ENCODE results near the gene KCNMB1. TPM values are rescaled to one million over a fixed set of nuclear protein-coding genes. Genes with fewer than 3 reads are reported as not detected.

The KCNMB1 gene
- total and polyA plus RNA-seq, 2 donors (not counting 1 experiment from before 2014, with no cell fraction given): 0.06 TPM; not detected in 1

GRCh38 chr5:170339780-170340167 is 49.4 kb downstream of the KCNMB1 start:
- no peaks in the 10 kb centered on the region for H3K79me2 ChIP-seq (ENCODE audit: control insufficient read depth, insufficient read depth, low read length)
- CTCF ChIA-PET: interaction anchor here (0.7 to 8.0 kb wide), 22 partner anchors 13 to 238 kb away, joined by 3 to 218 read pairs (median 8); partner anchors contain the start of genes C5orf58 and LCP2
- H3K27ac Mint-ChIP-seq: no peak overlapping the region
- H3K9me3 ChIP-seq (ENCODE audit: control extremely low read depth in 1 of 3, control insufficient read depth in 2 of 3, insufficient read depth in 1 of 3, low read length in 2 of 3): peaks cover 0 to 13% (median 5%) of the 10 kb centered on the region in 3 donors
- H3K4me3 Mint-ChIP-seq: no peak overlapping the region
- peaks cover 11% of the 10 kb centered on the region for H3K27me3 Mint-ChIP-seq
- H3K27me3 ChIP-seq (replicated peaks in 1 of 4; ENCODE audit: control extremely low read depth in 1 of 4, control insufficient read depth in 3 of 4, insufficient read depth in 4 of 4, low read length in 3 of 4): no peaks in the 10 kb centered on the region
- no peaks in the 10 kb centered on the region for H4K20me1 ChIP-seq (ENCODE audit: control insufficient read depth, insufficient read depth, low read length, poor library complexity, severe bottlenecking)
- ATAC-seq (ENCODE audit: low read depth) (no peak), DNase-seq (no peak)
- WGBS (ENCODE audit: insufficient coverage): no CpG with 5 or more reads among the region's 1 CpG
- no peak overlapping the region for H3K27ac ChIP-seq (ENCODE audit: low read length in 2 of 2)
- no peak overlapping the region for H3K4me2 ChIP-seq (replicated peaks; ENCODE audit: low read depth, low read length, poor library complexity, severe bottlenecking)
- TF ChIP-seq EZH2 (IDR thresholded peaks at IDR 0.05; ENCODE audit: borderline replicate concordance, insufficient read depth, low read depth, low read length, poor library complexity, severe bottlenecking): no peak
- no peak for TF ChIP-seq CTCF (IDR thresholded peaks at IDR 0.05)
- peaks cover 13% of the 10 kb centered on the region for H3K4me1 Mint-ChIP-seq
- peaks cover 5 to 12% of the 10 kb centered on the region in 2 donors for H3K4me1 ChIP-seq (ENCODE audit: control insufficient read depth in 2 of 2, insufficient read depth in 2 of 2, low read length in 2 of 2)
- H3K9ac ChIP-seq (ENCODE audit: low read length): no peak overlapping the region
- no peak overlapping the region for H2AFZ ChIP-seq (ENCODE audit: insufficient read depth, low read depth, low read length, poor library complexity, severe bottlenecking)
- no peaks in the 10 kb centered on the region for H3K9me3 Mint-ChIP-seq (ENCODE audit: insufficient read depth)
- intact Hi-C loops (cut with micrococcal nuclease): loop anchor here (1.0 kb wide), 5 partner anchors 8 to 113 kb away; no protein-coding TSS in a partner anchor
- POLR2A ChIA-PET: no interaction called here
- no peak overlapping the region for H3K4me3 ChIP-seq (ENCODE audit: control extremely low read depth in 1 of 5, extremely low read depth in 1 of 5, insufficient read depth in 1 of 5, low read depth in 2 of 5, low read length in 4 of 5)
- H3K36me3 ChIP-seq (replicated peaks in 1 of 2; ENCODE audit: control extremely low read depth in 1 of 2, control insufficient read depth in 1 of 2, extremely low read depth in 1 of 2, insufficient read depth in 2 of 2, low read length in 1 of 2): no peaks in the 10 kb centered on the region

- peaks cover 5 to 12% of the 10 kb centered on the region in 2 donors for H3K4me1 ChIP-seq (ENCODE audit: control insufficient read depth in 2 of 2, insufficient read depth in 2 of 2, low read length in 2 of 2)
- peaks cover 9% of the 10 kb centered on the region for H3K27me3 Mint-ChIP-seq
- no peak overlapping the region for H3K4me2 ChIP-seq (replicated peaks; ENCODE audit: low read depth, low read length, poor library complexity, severe bottlenecking)
- H2AFZ ChIP-seq (ENCODE audit: insufficient read depth, low read depth, low read length, poor library complexity, severe bottlenecking): no peak overlapping the region
- no peaks in the 10 kb centered on the region for H4K20me1 ChIP-seq (ENCODE audit: control insufficient read depth, insufficient read depth, low read length, poor library complexity, severe bottlenecking)
- no peaks in the 10 kb centered on the region for H3K27me3 ChIP-seq (replicated peaks in 1 of 4; ENCODE audit: control extremely low read depth in 1 of 4, control insufficient read depth in 3 of 4, insufficient read depth in 4 of 4, low read length in 3 of 4)
- H3K27ac Mint-ChIP-seq: no peak overlapping the region
- DNase-seq (peak; percentile 75), ATAC-seq (ENCODE audit: low read depth) (peak; percentile 95)
- H3K4me1 Mint-ChIP-seq: peaks cover 18% of the 10 kb centered on the region
- no peak overlapping the region for H3K4me3 ChIP-seq (ENCODE audit: control extremely low read depth in 1 of 5, extremely low read depth in 1 of 5, insufficient read depth in 1 of 5, low read depth in 2 of 5, low read length in 4 of 5)
- CTCF ChIA-PET: interaction anchor here (0.6 to 8.0 kb wide), 32 partner anchors 9 to 237 kb away, joined by 3 to 218 read pairs (median 5); partner anchors contain the start of genes C5orf58 and LCP2
- H3K9me3 ChIP-seq (ENCODE audit: control extremely low read depth in 1 of 3, control insufficient read depth in 2 of 3, insufficient read depth in 1 of 3, low read length in 2 of 3): peaks cover 0 to 13% (median 5%) of the 10 kb centered on the region in 3 donors
- POLR2A ChIA-PET: interaction anchor here (0.7 to 1.1 kb wide), 3 partner anchors 46 to 64 kb away, joined by 3 to 5 read pairs (median 3); no protein-coding TSS in a partner anchor
- TF ChIP-seq EZH2 (IDR thresholded peaks at IDR 0.05; ENCODE audit: borderline replicate concordance, insufficient read depth, low read depth, low read length, poor library complexity, severe bottlenecking) (no peak), CTCF (IDR thresholded peaks at IDR 0.05) (peak; percentile 70)
- WGBS (ENCODE audit: insufficient coverage): 46% methylated on average over 3 of the region's 4 CpGs
- H3K9ac ChIP-seq (ENCODE audit: low read length): no peak overlapping the region
- H3K36me3 ChIP-seq (replicated peaks in 1 of 2; ENCODE audit: control extremely low read depth in 1 of 2, control insufficient read depth in 1 of 2, extremely low read depth in 1 of 2, insufficient read depth in 2 of 2, low read length in 1 of 2): no peaks in the 10 kb centered on the region
- no peak overlapping the region for H3K27ac ChIP-seq (ENCODE audit: low read length in 2 of 2)
- no peak overlapping the region for H3K4me3 Mint-ChIP-seq
- intact Hi-C loops (cut with micrococcal nuclease): loop anchor here (1.0 kb wide), 5 partner anchors 8 to 113 kb away; no protein-coding TSS in a partner anchor
- no peaks in the 10 kb centered on the region for H3K9me3 Mint-ChIP-seq (ENCODE audit: insufficient read depth)
- no peaks in the 10 kb centered on the region for H3K79me2 ChIP-seq (ENCODE audit: control insufficient read depth, insufficient read depth, low read length)
Observed at GRCh38 chr5:170338933-170339779, 50.0 kb downstream of the KCNMB1 start.

Data from B cell (primary cell).